LNCAP (cell line): ENCODE results near the gene HIC1.

Experiments
- CTCF ChIP-seq: fragments of 450-650 bp; IDR thresholded peaks from 2 replicates; pipeline ENCODE4 v1.5.1; 2017; ENCODE audit warnings: mild to moderate bottlenecking

The HIC1 gene

GRCh38 chr17:2106308-2106955, 51.5 kb downstream of the HIC1 start:
- TF ChIP-seq CTCF = no peak

GRCh38 chr17:2107050-2107449, 52.1 kb downstream of the HIC1 start:
- TF ChIP-seq CTCF = no peak

- TF ChIP-seq CTCF = no peak
Measured at GRCh38 chr17:2107506-2107905, 52.6 kb downstream of the HIC1 start.

GRCh38 chr17:2108170-2108569, 53.3 kb downstream of the HIC1 start:
- TF ChIP-seq CTCF = no peak

GRCh38 chr17:2110436-2110835, 55.5 kb downstream of the HIC1 start:
- TF ChIP-seq CTCF = no peak

- TF ChIP-seq CTCF = no peak
Measured at GRCh38 chr17:2111691-2112090, 56.8 kb downstream of the HIC1 start.
